Keratinocyte (primary cell): Measurements from ENCODE around the gene MX1. TPM values are rescaled to one million over a fixed set of nuclear protein-coding genes. Genes with fewer than 3 reads are reported as not detected.

Source experiments
- DNase-seq: peaks from one replicate; pipeline ENCODE4 v3.0.0-alpha.2; 2011; ENCODE audit warnings: low read depth, missing footprints, low spot score
- FAIRE-seq: peaks from 2 replicates; lab custom pipeline; 2011; peaks lifted over from hg19 to GRCh38; lab: Jason Lieb, UNC
- H2AFZ ChIP-seq: 2 replicates; pipeline ENCODE4 v1.6.0; 2012; ENCODE audit warnings: low read length, control low read depth, inconsistent platforms; ENCODE audit not compliant: control insufficient read depth
- H3K27ac ChIP-seq: 2 replicates; pipeline ENCODE4 v1.5.1; 2011; ENCODE audit warnings: low read length; ENCODE audit not compliant: control insufficient read depth, insufficient read depth
- H3K27me3 ChIP-seq: 3 replicates; pipeline ENCODE4 v1.6.0; 2011; ENCODE audit warnings: low read length; ENCODE audit not compliant: control insufficient read depth, insufficient read depth; ENCODE audit errors: extremely low read depth
- H3K36me3 ChIP-seq, 2 experiments: 2 replicates in 1 of 2; 3 replicates in 1 of 2; pipeline ENCODE4 v1.5.1; 2011; ENCODE audit warnings: low read length in 2 of 2, mild to moderate bottlenecking in 1 of 2; ENCODE audit not compliant: control insufficient read depth in 2 of 2, insufficient read depth in 2 of 2; ENCODE audit errors: extremely low read depth in 1 of 2
- H3K4me1 ChIP-seq: 3 replicates; pipeline ENCODE4 v1.5.1; 2011; ENCODE audit warnings: low read length; ENCODE audit not compliant: control insufficient read depth, insufficient read depth; ENCODE audit errors: extremely low read depth
- H3K4me2 ChIP-seq: 3 replicates; pipeline ENCODE4 v1.6.0; 2011; ENCODE audit warnings: low read depth, low read length; ENCODE audit not compliant: control insufficient read depth, insufficient read depth; ENCODE audit errors: extremely low read depth
- H3K4me3 ChIP-seq, 3 experiments: fragments of 200-600 bp in 1 of 3; sonication (generic) in 1 of 3; 2 replicates in 2 of 3; 3 replicates in 1 of 3; pipeline ENCODE4 v1.5.1; 2011 to 2016; ENCODE audit warnings: low read length in 3 of 3, mild to moderate bottlenecking in 3 of 3, control low read depth in 2 of 3, inconsistent platforms in 1 of 3, low read depth in 1 of 3, mixed read lengths in 1 of 3, mixed run types in 1 of 3, moderate library complexity in 1 of 3; ENCODE audit not compliant: control insufficient read depth in 2 of 3, insufficient read depth in 2 of 3; ENCODE audit errors: extremely low read depth in 1 of 3
- H3K79me2 ChIP-seq: 2 replicates; pipeline ENCODE4 v1.6.0; 2012; ENCODE audit warnings: low read length; ENCODE audit not compliant: control insufficient read depth, insufficient read depth
- H3K9ac ChIP-seq: 3 replicates; pipeline ENCODE4 v1.6.0; 2011; ENCODE audit warnings: low read length; ENCODE audit not compliant: control insufficient read depth, insufficient read depth; ENCODE audit errors: extremely low read depth
- H3K9me1 ChIP-seq: 3 replicates; pipeline ENCODE4 v1.6.0; 2011; ENCODE audit warnings: low read length; ENCODE audit not compliant: control insufficient read depth, insufficient read depth; ENCODE audit errors: extremely low read depth
- H3K9me3 ChIP-seq: 2 replicates; pipeline ENCODE4 v1.5.1; 2012; ENCODE audit warnings: low read depth, low read length; ENCODE audit not compliant: control insufficient read depth
- H4K20me1 ChIP-seq: 3 replicates; pipeline ENCODE4 v1.6.0; 2011; ENCODE audit warnings: low read length; ENCODE audit not compliant: control insufficient read depth, insufficient read depth; ENCODE audit errors: extremely low read depth
- EZH2 ChIP-seq: IDR thresholded peaks from one replicate; pipeline ENCODE4 v1.6.1; 2012; ENCODE audit warnings: inconsistent platforms, mild to moderate bottlenecking, low read length, moderate library complexity
- dilution Hi-C: fragments of 300-500 bp; cut with MboI; formaldehyde crosslinking; loops from one replicate; pipeline ENCODE4 v1.7.0; 2020; ENCODE audit warnings: low sequenced_read_pairs; ENCODE audit not compliant: extremely low pct_ligation_motif_present
- polyA plus RNA-seq, 5 experiments: library from polyadenylated mRNA; depleted of rRNA in 3 of 5; stranded (reverse) in 3 of 5; stranded (forward) in 1 of 5; unstranded in 1 of 5; fragments of >200 nt; gene quantifications; 1 replicate in 1 of 5; 2 replicates in 3 of 5; 3 replicates in 1 of 5; pipeline versions ENCODE4 v1.2.1 to v1.2.3, GENCODE V29; 2011 to 2012; ENCODE audit warnings: missing spikeins in 2 of 5, low read depth in 1 of 5, low replicate concordance in 1 of 5
- TF ChIP-seq, protein P1 (sequence below), 3 experiments: IDR thresholded peaks in 1 of 3; conservative IDR thresholded peaks in 1 of 3; optimal IDR thresholded peaks in 1 of 3; 2 replicates in 2 of 3; 3 replicates in 1 of 3; pipeline versions ENCODE3 to v1.5.1; 2011; ENCODE audit warnings: low read length in 3 of 3, mild to moderate bottlenecking in 3 of 3, moderate library complexity in 2 of 3, control low read depth in 1 of 3, inconsistent platforms in 1 of 3; ENCODE audit not compliant: insufficient read depth in 2 of 3; ENCODE audit errors: extremely low read depth in 1 of 3

MX1 gene
- polyA plus RNA-seq, 1 donor (not counting 4 experiments of a cell fraction or from before 2014, with no cell fraction given) = 151 TPM

DNA sequence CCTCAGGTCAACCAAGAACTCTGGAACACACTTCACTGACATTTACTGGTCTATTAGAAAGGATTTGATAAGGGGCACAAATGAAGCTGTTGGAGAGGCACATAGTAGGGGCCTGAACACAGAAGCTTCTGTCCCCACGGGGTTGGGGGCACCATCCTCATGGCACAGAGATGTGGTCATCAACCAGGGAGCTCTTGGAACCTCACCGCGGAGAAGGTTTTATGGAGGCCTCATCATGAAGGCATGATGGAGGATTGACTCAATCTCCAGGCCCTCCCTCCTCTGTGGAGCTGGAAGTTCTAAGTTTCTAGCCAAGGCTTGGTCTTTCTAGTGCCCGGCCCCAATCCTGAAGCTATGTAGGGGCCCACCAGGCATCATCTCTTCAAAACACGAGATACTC is 23.6 kb downstream of the MX1 start:
- TF ChIP-seq, protein P1, sequence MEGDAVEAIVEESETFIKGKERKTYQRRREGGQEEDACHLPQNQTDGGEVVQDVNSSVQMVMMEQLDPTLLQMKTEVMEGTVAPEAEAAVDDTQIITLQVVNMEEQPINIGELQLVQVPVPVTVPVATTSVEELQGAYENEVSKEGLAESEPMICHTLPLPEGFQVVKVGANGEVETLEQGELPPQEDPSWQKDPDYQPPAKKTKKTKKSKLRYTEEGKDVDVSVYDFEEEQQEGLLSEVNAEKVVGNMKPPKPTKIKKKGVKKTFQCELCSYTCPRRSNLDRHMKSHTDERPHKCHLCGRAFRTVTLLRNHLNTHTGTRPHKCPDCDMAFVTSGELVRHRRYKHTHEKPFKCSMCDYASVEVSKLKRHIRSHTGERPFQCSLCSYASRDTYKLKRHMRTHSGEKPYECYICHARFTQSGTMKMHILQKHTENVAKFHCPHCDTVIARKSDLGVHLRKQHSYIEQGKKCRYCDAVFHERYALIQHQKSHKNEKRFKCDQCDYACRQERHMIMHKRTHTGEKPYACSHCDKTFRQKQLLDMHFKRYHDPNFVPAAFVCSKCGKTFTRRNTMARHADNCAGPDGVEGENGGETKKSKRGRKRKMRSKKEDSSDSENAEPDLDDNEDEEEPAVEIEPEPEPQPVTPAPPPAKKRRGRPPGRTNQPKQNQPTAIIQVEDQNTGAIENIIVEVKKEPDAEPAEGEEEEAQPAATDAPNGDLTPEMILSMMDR (optimal IDR thresholded peaks at IDR 0.05 in 1 of 3, IDR thresholded peaks at IDR 0.05 in 1 of 3, conservative IDR thresholded peaks at IDR 0.05 in 1 of 3; ENCODE audit: extremely low read depth in 1 of 3, insufficient read depth in 2 of 3, low read length in 3 of 3) = no peak
- TF ChIP-seq EZH2 = no peak
- Histone ChIP-seq H3K27me3 (no peaks in the 10 kb centered on the region), H3K79me2 (no peaks in the 10 kb centered on the region), H3K4me1 (no peaks in the 10 kb centered on the region), H3K9me1 (no peaks in the 10 kb centered on the region), H3K27ac (no peak overlapping the region), H3K36me3 (peaks cover 7 to 34% of the 10 kb centered on the region in 2 experiments), H2AFZ (no peak overlapping the region), H3K9me3 (no peaks in the 10 kb centered on the region), H3K9ac (no peak overlapping the region), H4K20me1 (no peaks in the 10 kb centered on the region), H3K4me3 (no peak overlapping the region), H3K4me2 (no peak overlapping the region)
- DNase-seq (no peak), FAIRE-seq (no peak)
- dilution Hi-C loops = no loop called here

DNA sequence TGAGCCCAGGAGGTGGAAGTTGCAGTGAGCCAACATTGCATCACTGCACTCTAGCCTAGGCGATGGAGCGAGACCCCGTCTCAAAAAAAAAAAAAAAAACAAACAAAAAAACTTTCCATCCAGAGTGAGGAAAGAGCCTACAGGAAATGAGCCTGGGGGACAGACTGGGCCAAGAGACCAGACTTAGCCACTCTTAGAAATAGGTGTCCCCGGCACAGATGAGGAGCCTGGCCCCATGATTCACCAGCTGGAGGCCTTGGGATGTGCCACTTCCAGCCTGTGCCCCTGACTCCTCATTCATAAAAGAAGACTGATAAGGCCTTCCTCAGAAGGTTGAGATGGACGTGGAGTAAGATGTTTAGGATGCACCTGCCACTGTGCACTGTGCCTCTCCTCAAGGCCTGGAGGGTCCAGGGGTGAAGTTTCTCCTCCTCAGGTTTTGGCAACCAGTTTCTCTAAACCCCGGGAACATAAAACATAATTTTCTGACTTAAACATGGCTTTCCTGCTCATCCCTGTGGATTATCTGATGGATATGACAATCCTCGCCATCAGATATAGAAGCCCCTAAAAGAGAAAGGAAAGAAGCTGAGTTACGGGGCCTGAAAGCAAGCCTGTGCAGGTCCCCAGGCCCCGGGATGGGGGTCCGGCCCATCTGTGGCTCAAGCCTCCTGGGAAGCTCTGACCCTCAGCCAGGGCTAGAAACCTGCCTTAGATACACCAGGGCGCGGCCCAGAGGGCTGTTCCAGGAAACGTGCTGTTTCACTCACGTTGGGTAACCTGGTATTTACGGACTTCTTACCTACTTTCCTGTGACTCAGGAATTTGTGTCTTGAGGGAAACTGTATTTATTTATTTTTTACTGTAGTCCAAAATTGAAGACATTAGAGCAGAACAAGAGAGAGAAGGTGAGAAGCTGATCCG is 26.0 kb downstream of the MX1 start:
- Histone ChIP-seq H3K9ac (no peak overlapping the region), H3K36me3 (peaks cover 0 to 33% of the 10 kb centered on the region in 2 experiments), H3K4me1 (no peaks in the 10 kb centered on the region), H3K27me3 (no peaks in the 10 kb centered on the region), H3K79me2 (no peaks in the 10 kb centered on the region), H3K27ac (no peak overlapping the region), H2AFZ (no peak overlapping the region), H3K9me3 (no peaks in the 10 kb centered on the region), H3K4me2 (no peak overlapping the region), H3K4me3 (no peak overlapping the region), H3K9me1 (no peaks in the 10 kb centered on the region), H4K20me1 (no peaks in the 10 kb centered on the region)
- DNase-seq = no peak
- TF ChIP-seq, protein P1 (optimal IDR thresholded peaks at IDR 0.05 in 1 of 3, IDR thresholded peaks at IDR 0.05 in 1 of 3, conservative IDR thresholded peaks at IDR 0.05 in 1 of 3; ENCODE audit: extremely low read depth in 1 of 3, insufficient read depth in 2 of 3, low read length in 3 of 3) = no peak
- TF ChIP-seq EZH2 = no peak
- no peak for FAIRE-seq
- dilution Hi-C loops = no loop called here
